WTC11 (cell line): Measurements from ENCODE around the gene IQGAP2. TPM values are rescaled to one million over a fixed set of nuclear protein-coding genes. Genes with fewer than 3 reads are reported as not detected.

Experiments used
- ATAC-seq: fragments of 200-7000 bp; cut with Tn5 transposase; 2 replicates; pipeline ENCODE4 v1.10.0; 2021; ENCODE audit warnings: mild to moderate bottlenecking, moderate library complexity
- CTCF ChIA-PET: fragments of 300-600 bp; sonication (Branson Sonifier 250); formaldehyde crosslinking; loops from one replicate; lab custom pipeline; 2021; ENCODE audit warnings: antibody characterized with exemption; lab: Charles Lee
- POLR2A ChIA-PET: fragments of 350-600 bp; sonication (Branson Sonifier 250); formaldehyde crosslinking; loops from one replicate; lab custom pipeline; 2021; ENCODE audit warnings: antibody characterized with exemption; lab: Charles Lee
- DNase-seq: peaks from one replicate; pipeline ENCODE4 v3.0.0; 2021; ENCODE audit warnings: low spot score
- H3K27ac Mint-ChIP-seq: 2 replicates; pipeline ENCODE4 v1.8.0; 2021; ENCODE audit warnings: mixed read lengths
- H3K27me3 Mint-ChIP-seq: 2 replicates; pipeline ENCODE4 v1.8.0; 2021; ENCODE audit warnings: low read depth, mild to moderate bottlenecking, moderate library complexity, mixed read lengths
- H3K36me3 Mint-ChIP-seq: 2 replicates; pipeline ENCODE4 v1.8.0; 2021; ENCODE audit warnings: mixed read lengths
- H3K4me1 Mint-ChIP-seq: 2 replicates; pipeline ENCODE4 v1.8.0; 2022; ENCODE audit warnings: mixed read lengths
- H3K4me3 Mint-ChIP-seq: 2 replicates; pipeline ENCODE4 v1.8.0; 2021; ENCODE audit warnings: mild to moderate bottlenecking, moderate library complexity, mixed read lengths
- H3K9me3 Mint-ChIP-seq: 2 replicates; pipeline ENCODE4 v1.8.0; 2021; ENCODE audit warnings: mixed read lengths
- AR ChIP-seq: fragments of 250-450 bp; sonication (Bioruptor Pico); IDR thresholded peaks from 2 replicates; pipeline ENCODE4 v1.9.0; 2021; ENCODE audit warnings: mild to moderate bottlenecking
- ARID4B ChIP-seq: sonication (generic); formaldehyde crosslinking; IDR thresholded peaks from 2 replicates; pipeline ENCODE4 v1.8.0; 2023; ENCODE audit warnings: missing genetic modification reagents, mild to moderate bottlenecking, borderline replicate concordance
- ATF6 ChIP-seq: sonication (generic); formaldehyde crosslinking; IDR thresholded peaks from 2 replicates; pipeline ENCODE4 v1.8.1; 2023; ENCODE audit warnings: mild to moderate bottlenecking, missing genetic modification reagents
- CREB1 ChIP-seq: sonication (generic); formaldehyde crosslinking; IDR thresholded peaks from 2 replicates; pipeline ENCODE4 v1.8.0; 2023; ENCODE audit warnings: mild to moderate bottlenecking, missing genetic modification reagents
- CREM ChIP-seq: sonication (generic); formaldehyde crosslinking; IDR thresholded peaks from 2 replicates; pipeline ENCODE4 v1.8.1; 2022; ENCODE audit warnings: mild to moderate bottlenecking, missing genetic modification reagents, moderate library complexity
- ETV6 ChIP-seq: sonication (generic); formaldehyde crosslinking; IDR thresholded peaks from 2 replicates; pipeline ENCODE4 v1.8.1; 2022; ENCODE audit warnings: mild to moderate bottlenecking, missing genetic modification reagents
- FOXK1 ChIP-seq: sonication (generic); formaldehyde crosslinking; IDR thresholded peaks from 2 replicates; pipeline ENCODE4 v1.8.0; 2022; ENCODE audit warnings: mild to moderate bottlenecking, moderate library complexity, missing genetic modification reagents
- GTF2I ChIP-seq: fragments of 250-450 bp; sonication (Bioruptor Pico); conservative IDR thresholded peaks from 2 replicates; pipeline ENCODE4 v1.4.0; 2021; ENCODE audit warnings: mild to moderate bottlenecking
- HMGXB4 ChIP-seq: sonication (generic); formaldehyde crosslinking; IDR thresholded peaks from 2 replicates; pipeline ENCODE4 v1.8.1; 2023; ENCODE audit warnings: mild to moderate bottlenecking, moderate library complexity, missing genetic modification reagents
- JAZF1 ChIP-seq: fragments of 250-450 bp; sonication (Bioruptor Pico); IDR thresholded peaks from 2 replicates; pipeline ENCODE4 v1.9.0; 2021; ENCODE audit warnings: moderate library complexity, mild to moderate bottlenecking, inconsistent platforms
- MLX ChIP-seq: sonication (generic); formaldehyde crosslinking; IDR thresholded peaks from 2 replicates; pipeline ENCODE4 v1.8.1; 2023; ENCODE audit warnings: mild to moderate bottlenecking, missing genetic modification reagents, moderate library complexity
- OVOL2 ChIP-seq: fragments of 250-450 bp; sonication (Bioruptor Pico); IDR thresholded peaks from 2 replicates; pipeline ENCODE4 v1.9.0; 2021; ENCODE audit warnings: mild to moderate bottlenecking, borderline replicate concordance
- SP1 ChIP-seq: sonication (generic); formaldehyde crosslinking; conservative IDR thresholded peaks from 2 replicates; pipeline ENCODE4 v1.8.1; 2022; ENCODE audit warnings: missing genetic modification reagents
- TCF7 ChIP-seq: sonication (generic); formaldehyde crosslinking; IDR thresholded peaks from 2 replicates; pipeline ENCODE4 v1.8.0; 2022; ENCODE audit warnings: mild to moderate bottlenecking, low read depth, missing genetic modification reagents, moderate library complexity
- TP53 ChIP-seq: sonication (generic); formaldehyde crosslinking; IDR thresholded peaks from 2 replicates; pipeline ENCODE4 v1.8.1; 2023; ENCODE audit warnings: mild to moderate bottlenecking, missing genetic modification reagents
- USF1 ChIP-seq: sonication (generic); formaldehyde crosslinking; IDR thresholded peaks from 2 replicates; pipeline ENCODE4 v1.8.0; 2022; ENCODE audit warnings: mild to moderate bottlenecking, missing genetic modification reagents
- ZNF121 ChIP-seq: sonication (generic); formaldehyde crosslinking; IDR thresholded peaks from 2 replicates; pipeline ENCODE4 v1.8.0; 2023; ENCODE audit warnings: missing genetic modification reagents
- ZNF219 ChIP-seq: sonication (generic); formaldehyde crosslinking; IDR thresholded peaks from 2 replicates; pipeline ENCODE4 v1.8.0; 2023; ENCODE audit warnings: missing genetic modification reagents, mild to moderate bottlenecking, borderline replicate concordance
- ZNF263 ChIP-seq: sonication (generic); formaldehyde crosslinking; IDR thresholded peaks from 2 replicates; pipeline ENCODE4 v1.8.1; 2022; ENCODE audit warnings: low read depth, mild to moderate bottlenecking, moderate library complexity, missing genetic modification reagents
- ZNF416 ChIP-seq: fragments of 250-450 bp; sonication (Bioruptor Pico); IDR thresholded peaks from 2 replicates; pipeline ENCODE4 v1.9.0; 2021; ENCODE audit warnings: mild to moderate bottlenecking, inconsistent platforms
- total RNA-seq: library from RNA; stranded (reverse); gene quantifications from 3 replicates; pipeline ENCODE4 v1.2.3, GENCODE V29; 2021

IQGAP2 gene
- total RNA-seq, 1 experiment from 2014 or later = 70.6 TPM

- TF ChIP-seq HMGXB4 (CRISPR knock-in tag) = peak; percentile 99
- TF ChIP-seq MLX (CRISPR knock-in tag) = 0 out of 2 replicates have a peak, but pooled peaks have one; percentile 65
- 0 out of 2 replicates have a peak, but pooled peaks have one; percentile 12 for TF ChIP-seq FOXK1 (CRISPR knock-in tag)
- no peak for TF ChIP-seq OVOL2 (CRISPR knock-in tag)
- no peak for TF ChIP-seq CREB1
- TF ChIP-seq CREM (CRISPR knock-in tag) = 0 out of 2 replicates have a peak, but pooled peaks have one; percentile 34
- TF ChIP-seq SP1 (CRISPR knock-in tag) = peak; percentile 47
Measured at GRCh38 chr5:76715736-76716455, 312.8 kb downstream of the IQGAP2 start, which contains the start of gene F2R (continued).

- H3K27me3 Mint-ChIP-seq = peaks cover 34% of the 10 kb centered on the region
- DNase-seq = peak; percentile 37
Measured at GRCh38 chr5:76716456-76717157, 313.5 kb downstream of the IQGAP2 start.

More at GRCh38 chr5:76716456-76717157, 313.5 kb downstream of the IQGAP2 start:
- ChIA-PET CTCF (interaction anchor here (0.8 to 3.0 kb wide), 3 partner anchors 58 to 103 kb away, joined by 3 to 19 read pairs (median 5); partner anchors contain the start of gene F2RL1), POLR2A (no interaction called here)
- Mint-ChIP-seq H3K9me3 (no peaks in the 10 kb centered on the region), H3K27ac (no peak overlapping the region), H3K4me1 (peaks cover 28% of the 10 kb centered on the region), H3K4me3 (peak overlapping the region; percentile 89), H3K36me3 (no peaks in the 10 kb centered on the region)
- TF ChIP-seq ARID4B (CRISPR knock-in tag) (0 out of 2 replicates have a peak, but pooled peaks have one; percentile 11), AR (CRISPR knock-in tag) (no peak), TCF7 (CRISPR knock-in tag) (no peak), GTF2I (CRISPR knock-in tag) (no peak), ZNF416 (CRISPR knock-in tag) (no peak), ZNF121 (CRISPR knock-in tag) (no peak), ETV6 (peak; percentile 1; the same call in 1 of the 2 replicates), ZNF263 (CRISPR knock-in tag) (no peak), HMGXB4 (CRISPR knock-in tag) (no peak), USF1 (CRISPR knock-in tag) (no peak), ZNF219 (CRISPR knock-in tag) (0 out of 2 replicates have a peak, but pooled peaks have one; percentile 52), ATF6 (no peak), TP53 (CRISPR knock-in tag) (no peak), JAZF1 (CRISPR knock-in tag) (no peak)
- ATAC-seq = peak; percentile 8
